Fibroblast of lung (primary cell): ENCODE measurements around the gene PRKAR1B. TPM values are rescaled to one million over a fixed set of nuclear protein-coding genes. Genes with fewer than 3 reads are reported as not detected.

ENCODE experiments used
- DNase-seq, 2 donors: peaks; one replicate each; pipeline versions ENCODE4 v3.0.0 to v3.0.0-alpha.2; 2010; ENCODE audit warnings: low read depth in 2 of 2
- H2AFZ ChIP-seq: 2 replicates; pipeline ENCODE4 v1.5.1; 2012; ENCODE audit warnings: low read length, control low read depth, inconsistent platforms
- H3K27ac ChIP-seq: 2 replicates; pipeline ENCODE4 v1.5.1; 2011; ENCODE audit warnings: low read length, control low read depth; ENCODE audit not compliant: insufficient read depth
- H3K27me3 ChIP-seq: 2 replicates; pipeline ENCODE4 v1.5.1; 2011; ENCODE audit warnings: mild to moderate bottlenecking, low read length; ENCODE audit not compliant: control insufficient read depth, insufficient read depth
- H3K36me3 ChIP-seq: 2 replicates; pipeline ENCODE4 v1.5.1; 2011; ENCODE audit warnings: low read length; ENCODE audit not compliant: control insufficient read depth, insufficient read depth
- H3K4me1 ChIP-seq: 2 replicates; pipeline ENCODE4 v1.5.1; 2011; ENCODE audit warnings: low read length; ENCODE audit not compliant: control insufficient read depth, insufficient read depth; ENCODE audit errors: extremely low read depth
- H3K4me2 ChIP-seq: 2 replicates; pipeline ENCODE4 v1.5.1; 2011; ENCODE audit warnings: low read length, control low read depth; ENCODE audit not compliant: insufficient read depth; ENCODE audit errors: extremely low read depth
- H3K4me3 ChIP-seq, 4 experiments: fragments of 200-600 bp in 1 of 4; sonication (generic) in 1 of 4; replicated peaks in 1 of 4; 2 replicates each; pipeline ENCODE4 v1.5.1; 2011 to 2016; ENCODE audit warnings: low read length in 4 of 4, low read depth in 3 of 4, mild to moderate bottlenecking in 3 of 4, control low read depth in 2 of 4, inconsistent platforms in 1 of 4, mixed read lengths in 1 of 4; ENCODE audit not compliant: insufficient read depth in 1 of 4; ENCODE audit errors: control extremely low read depth in 1 of 4
- H3K79me2 ChIP-seq: 2 replicates; pipeline ENCODE4 v1.5.1; 2012; ENCODE audit warnings: mild to moderate bottlenecking, low read length, inconsistent platforms; ENCODE audit not compliant: control insufficient read depth, insufficient read depth
- H3K9ac ChIP-seq: 2 replicates; pipeline ENCODE4 v1.5.1; 2011; ENCODE audit warnings: mild to moderate bottlenecking, low read length, control low read depth; ENCODE audit not compliant: insufficient read depth
- H3K9me3 ChIP-seq: 2 replicates; pipeline ENCODE4 v1.5.1; 2012; ENCODE audit warnings: low read depth, low read length; ENCODE audit not compliant: control insufficient read depth, insufficient read depth
- H4K20me1 ChIP-seq: 2 replicates; pipeline ENCODE4 v1.5.1; 2011; ENCODE audit warnings: low read length; ENCODE audit not compliant: control insufficient read depth, insufficient read depth; ENCODE audit errors: extremely low read depth
- EZH2 ChIP-seq: IDR thresholded peaks from 2 replicates; pipeline ENCODE4 v1.5.1; 2012; ENCODE audit warnings: low read length, control low read depth, mild to moderate bottlenecking; ENCODE audit errors: missing control alignments
- polyA plus RNA-seq, 2 donors: library from polyadenylated mRNA; depleted of rRNA in 1 of 2; stranded (reverse) in 1 of 2; unstranded in 1 of 2; fragments of >200 nt; gene quantifications; 2 replicates each; pipeline ENCODE4 v1.2.1, GENCODE V29; 2011 to 2012; ENCODE audit warnings: missing spikeins in 1 of 2
- total RNA-seq: library from RNA; depleted of rRNA; stranded (reverse); fragments of >200 nt; gene quantifications from 2 replicates; pipeline ENCODE4 v1.2.1, GENCODE V29; 2014
- TF ChIP-seq, protein P1 (sequence below), 2 donors: IDR thresholded peaks in 1 of 2; conservative IDR thresholded peaks in 1 of 2; 1 replicate in 1 of 2; 2 replicates in 1 of 2; pipeline ENCODE4 v1.5.1; 2011 to 2012; ENCODE audit warnings: low read length in 2 of 2, control low read depth in 1 of 2, inconsistent platforms in 1 of 2, low read depth in 1 of 2, mild to moderate bottlenecking in 1 of 2

Gene PRKAR1B
- total and polyA plus RNA-seq, 2 donors (not counting 1 experiment from before 2014, with no cell fraction given) = 12.7 to 14.5 TPM

DNA sequence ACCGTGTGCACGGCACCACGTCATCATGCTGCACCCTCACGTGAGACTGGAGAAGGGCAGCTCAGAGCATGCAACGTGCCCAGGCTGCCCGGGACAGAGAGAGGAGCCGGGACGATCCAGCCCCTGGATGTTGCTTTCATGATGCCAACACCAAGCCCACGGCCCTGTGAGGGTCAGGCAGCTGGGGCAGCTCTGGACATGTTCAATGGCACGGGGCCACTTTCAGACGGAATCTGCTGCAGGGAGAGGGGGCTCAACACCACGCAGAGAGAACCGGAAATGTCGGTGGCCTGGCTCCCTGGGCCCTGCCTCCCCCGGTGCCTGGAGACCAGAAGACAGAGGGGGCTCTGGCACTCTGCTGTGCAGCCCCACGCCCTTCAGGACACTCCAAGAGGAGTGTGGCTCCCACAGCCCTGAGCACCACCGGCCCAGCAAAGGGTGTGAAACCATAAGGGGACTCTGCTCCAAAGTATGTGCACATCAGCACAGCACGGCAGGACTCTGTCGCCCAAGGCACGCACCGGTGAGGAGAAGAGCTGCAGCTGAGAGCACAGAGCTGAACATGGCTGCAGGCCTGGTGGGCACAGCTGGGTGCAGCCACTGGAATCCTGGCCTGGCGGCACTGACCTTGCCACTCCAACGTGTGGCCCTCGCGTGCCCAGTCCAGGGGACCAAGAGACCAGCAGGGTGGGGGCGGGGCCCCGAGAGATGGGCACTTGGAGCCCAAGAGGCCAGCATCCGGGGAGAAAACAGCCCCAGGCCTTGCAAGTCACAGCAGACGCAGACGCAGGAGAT lies 137.1 kb downstream of the PRKAR1B start:
- no peak for DNase-seq
- H3K4me3 ChIP-seq = no peak overlapping the region
- no peak overlapping the region for H2AFZ ChIP-seq
- H3K27ac ChIP-seq = no peak overlapping the region
- TF ChIP-seq, protein P1, sequence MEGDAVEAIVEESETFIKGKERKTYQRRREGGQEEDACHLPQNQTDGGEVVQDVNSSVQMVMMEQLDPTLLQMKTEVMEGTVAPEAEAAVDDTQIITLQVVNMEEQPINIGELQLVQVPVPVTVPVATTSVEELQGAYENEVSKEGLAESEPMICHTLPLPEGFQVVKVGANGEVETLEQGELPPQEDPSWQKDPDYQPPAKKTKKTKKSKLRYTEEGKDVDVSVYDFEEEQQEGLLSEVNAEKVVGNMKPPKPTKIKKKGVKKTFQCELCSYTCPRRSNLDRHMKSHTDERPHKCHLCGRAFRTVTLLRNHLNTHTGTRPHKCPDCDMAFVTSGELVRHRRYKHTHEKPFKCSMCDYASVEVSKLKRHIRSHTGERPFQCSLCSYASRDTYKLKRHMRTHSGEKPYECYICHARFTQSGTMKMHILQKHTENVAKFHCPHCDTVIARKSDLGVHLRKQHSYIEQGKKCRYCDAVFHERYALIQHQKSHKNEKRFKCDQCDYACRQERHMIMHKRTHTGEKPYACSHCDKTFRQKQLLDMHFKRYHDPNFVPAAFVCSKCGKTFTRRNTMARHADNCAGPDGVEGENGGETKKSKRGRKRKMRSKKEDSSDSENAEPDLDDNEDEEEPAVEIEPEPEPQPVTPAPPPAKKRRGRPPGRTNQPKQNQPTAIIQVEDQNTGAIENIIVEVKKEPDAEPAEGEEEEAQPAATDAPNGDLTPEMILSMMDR (conservative IDR thresholded peaks at IDR 0.05 in 1 of 2, IDR thresholded peaks at IDR 0.05 in 1 of 2; ENCODE audit: low read depth in 1 of 2, low read length in 2 of 2) = no peak
- no peak for TF ChIP-seq EZH2
- H3K79me2 ChIP-seq = no peaks in the 10 kb centered on the region
- H3K27me3 ChIP-seq = no peaks in the 10 kb centered on the region
- no peaks in the 10 kb centered on the region for H3K36me3 ChIP-seq
- no peak overlapping the region for H3K4me2 ChIP-seq
- H3K9me3 ChIP-seq = no peaks in the 10 kb centered on the region
- peaks cover 2% of the 10 kb centered on the region for H3K4me1 ChIP-seq
- H3K9ac ChIP-seq = no peak overlapping the region
- H4K20me1 ChIP-seq = no peaks in the 10 kb centered on the region

DNA sequence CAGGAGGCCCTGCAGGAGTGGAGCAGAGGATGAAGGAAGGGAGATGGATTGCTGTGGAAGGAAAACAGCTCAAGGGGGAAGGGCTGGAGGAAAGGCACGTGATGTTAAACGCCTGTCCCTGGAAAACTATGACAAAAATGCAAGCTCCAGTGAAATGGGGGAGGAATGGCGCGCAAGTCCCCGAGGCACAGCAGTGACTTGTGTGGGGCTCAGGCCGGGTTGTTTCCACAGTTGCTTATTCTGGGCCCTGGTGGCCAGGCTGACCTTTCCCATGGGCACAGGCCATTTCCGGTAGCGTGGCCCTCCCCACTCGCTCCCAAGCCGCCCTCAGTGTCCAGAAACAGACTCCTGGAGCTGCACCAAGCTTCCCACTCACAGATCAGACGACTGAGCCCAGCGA lies 139.3 kb downstream of the PRKAR1B start:
- DNase-seq = peak in 1 of 2 donors; percentile 11
- no peak overlapping the region for H3K9ac ChIP-seq
- H4K20me1 ChIP-seq = no peaks in the 10 kb centered on the region
- no peaks in the 10 kb centered on the region for H3K79me2 ChIP-seq
- no peak overlapping the region for H3K27ac ChIP-seq
- no peak overlapping the region for H3K4me2 ChIP-seq
- no peaks in the 10 kb centered on the region for H3K9me3 ChIP-seq
- no peaks in the 10 kb centered on the region for H3K36me3 ChIP-seq
- no peak overlapping the region for H3K4me3 ChIP-seq
- peaks cover 2% of the 10 kb centered on the region for H3K4me1 ChIP-seq
- no peak overlapping the region for H2AFZ ChIP-seq
- no peak for TF ChIP-seq EZH2
- TF ChIP-seq, protein P1 (conservative IDR thresholded peaks at IDR 0.05 in 1 of 2, IDR thresholded peaks at IDR 0.05 in 1 of 2; ENCODE audit: low read depth in 1 of 2, low read length in 2 of 2) = no peak
- H3K27me3 ChIP-seq = no peaks in the 10 kb centered on the region

DNA sequence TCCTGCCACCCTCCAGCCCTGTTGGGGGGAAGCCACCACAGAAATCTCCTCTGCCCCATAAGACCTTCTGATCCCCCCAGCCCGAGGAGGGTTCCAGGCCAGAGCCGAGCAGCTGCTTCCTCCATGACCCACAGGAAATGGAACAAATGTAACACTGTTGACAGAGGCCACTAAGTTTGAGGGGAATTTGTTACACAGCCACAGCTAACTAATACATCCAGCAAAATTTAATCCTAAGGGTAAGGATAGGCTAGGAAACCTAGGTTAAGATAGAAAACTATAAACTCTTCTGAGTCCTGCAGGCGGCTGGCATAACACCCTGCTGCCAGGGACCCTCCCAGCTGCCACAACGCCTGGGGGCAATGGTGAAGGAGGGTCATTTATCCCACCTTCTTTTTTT lies 140.6 kb downstream of the PRKAR1B start:
- peaks cover 2% of the 10 kb centered on the region for H3K4me1 ChIP-seq
- H3K36me3 ChIP-seq = no peaks in the 10 kb centered on the region
- H2AFZ ChIP-seq = no peak overlapping the region
- H4K20me1 ChIP-seq = no peaks in the 10 kb centered on the region
- H3K27me3 ChIP-seq = no peaks in the 10 kb centered on the region
- H3K4me2 ChIP-seq = no peak overlapping the region
- H3K27ac ChIP-seq = no peak overlapping the region
- DNase-seq = no peak
- H3K79me2 ChIP-seq = no peaks in the 10 kb centered on the region
- H3K4me3 ChIP-seq = no peak overlapping the region
- H3K9me3 ChIP-seq = no peaks in the 10 kb centered on the region
- no peak overlapping the region for H3K9ac ChIP-seq
- TF ChIP-seq EZH2 = no peak
- TF ChIP-seq, protein P1 (conservative IDR thresholded peaks at IDR 0.05 in 1 of 2, IDR thresholded peaks at IDR 0.05 in 1 of 2; ENCODE audit: low read depth in 1 of 2, low read length in 2 of 2) = no peak
